Neural crest cell (in vitro differentiated cells): Measurements from ENCODE around the gene ARHGAP20. TPM values are rescaled to one million over a fixed set of nuclear protein-coding genes. Genes with fewer than 3 reads are reported as not detected.

ENCODE experiments used
- DNase-seq: peaks from one replicate; pipeline ENCODE4 v3.0.0; 2021; ENCODE audit warnings: low read depth, mixed read lengths, low spot score
- H3K27ac Mint-ChIP-seq: one replicate; pipeline ENCODE4 v1.8.0; 2021; ENCODE audit warnings: mild to moderate bottlenecking, mixed read lengths; ENCODE audit not compliant: unreplicated experiment
- H3K27me3 Mint-ChIP-seq: 2 replicates; pipeline ENCODE4 v1.8.0; 2021; ENCODE audit warnings: low read depth, mild to moderate bottlenecking, mixed read lengths
- H3K36me3 Mint-ChIP-seq: 2 replicates; pipeline ENCODE4 v1.8.0; 2021; ENCODE audit warnings: low read depth, mild to moderate bottlenecking, mixed read lengths
- H3K4me1 Mint-ChIP-seq: 2 replicates; pipeline ENCODE4 v1.8.0; 2021; ENCODE audit warnings: mixed read lengths
- H3K4me3 Mint-ChIP-seq: one replicate; pipeline ENCODE4 v1.8.0; 2021; ENCODE audit warnings: mild to moderate bottlenecking, mixed read lengths
- H3K9me3 Mint-ChIP-seq: 2 replicates; pipeline ENCODE4 v1.8.0; 2021; ENCODE audit warnings: mixed read lengths
- total RNA-seq: library from RNA; stranded (reverse); gene quantifications from 2 replicates; pipeline ENCODE4 v1.2.1, GENCODE V29; 2021
- TF ChIP-seq, protein P1 (sequence below): fragments of 200-600 bp; sonication (generic); conservative IDR thresholded peaks from 2 replicates; pipeline ENCODE4 v1.5.0; 2021; ENCODE audit warnings: antibody characterized with exemption, mild to moderate bottlenecking

Gene ARHGAP20
- total RNA-seq, 1 donor from 2014 or later = 0.23 TPM

GRCh38 chr11:110747531-110747930, 35.3 kb upstream of the ARHGAP20 start:
- peaks cover 3% of the 10 kb centered on the region for H3K27me3 Mint-ChIP-seq
- H3K27ac Mint-ChIP-seq = no peak overlapping the region
- TF ChIP-seq, protein P1, sequence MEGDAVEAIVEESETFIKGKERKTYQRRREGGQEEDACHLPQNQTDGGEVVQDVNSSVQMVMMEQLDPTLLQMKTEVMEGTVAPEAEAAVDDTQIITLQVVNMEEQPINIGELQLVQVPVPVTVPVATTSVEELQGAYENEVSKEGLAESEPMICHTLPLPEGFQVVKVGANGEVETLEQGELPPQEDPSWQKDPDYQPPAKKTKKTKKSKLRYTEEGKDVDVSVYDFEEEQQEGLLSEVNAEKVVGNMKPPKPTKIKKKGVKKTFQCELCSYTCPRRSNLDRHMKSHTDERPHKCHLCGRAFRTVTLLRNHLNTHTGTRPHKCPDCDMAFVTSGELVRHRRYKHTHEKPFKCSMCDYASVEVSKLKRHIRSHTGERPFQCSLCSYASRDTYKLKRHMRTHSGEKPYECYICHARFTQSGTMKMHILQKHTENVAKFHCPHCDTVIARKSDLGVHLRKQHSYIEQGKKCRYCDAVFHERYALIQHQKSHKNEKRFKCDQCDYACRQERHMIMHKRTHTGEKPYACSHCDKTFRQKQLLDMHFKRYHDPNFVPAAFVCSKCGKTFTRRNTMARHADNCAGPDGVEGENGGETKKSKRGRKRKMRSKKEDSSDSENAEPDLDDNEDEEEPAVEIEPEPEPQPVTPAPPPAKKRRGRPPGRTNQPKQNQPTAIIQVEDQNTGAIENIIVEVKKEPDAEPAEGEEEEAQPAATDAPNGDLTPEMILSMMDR = no peak
- H3K4me1 Mint-ChIP-seq = peaks cover 3% of the 10 kb centered on the region
- no peak overlapping the region for H3K4me3 Mint-ChIP-seq
- no peak for DNase-seq
- H3K36me3 Mint-ChIP-seq = no peaks in the 10 kb centered on the region
- H3K9me3 Mint-ChIP-seq = peaks cover 15% of the 10 kb centered on the region

DNA sequence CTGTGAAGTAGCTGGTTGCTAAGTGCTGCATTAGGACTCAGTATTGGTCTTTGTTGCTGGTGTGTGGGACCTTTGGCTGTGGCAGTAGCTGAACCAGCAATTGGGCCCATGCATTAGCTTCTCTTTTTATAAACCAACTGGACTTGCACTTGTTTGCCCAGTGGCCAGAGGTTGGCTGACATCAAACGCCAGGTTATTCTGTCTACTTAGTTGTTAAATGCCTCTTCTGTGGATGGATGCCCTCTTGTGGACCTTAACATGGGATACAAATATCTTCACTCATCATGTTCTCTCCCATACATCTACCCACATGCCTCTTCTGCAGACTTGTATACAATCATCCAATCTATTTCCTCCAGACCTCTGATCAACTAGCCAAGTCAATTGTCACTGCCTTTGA, 26.4 kb upstream of the ARHGAP20 start:
- no peak overlapping the region for H3K27ac Mint-ChIP-seq
- H3K27me3 Mint-ChIP-seq = peaks cover 24% of the 10 kb centered on the region
- no peaks in the 10 kb centered on the region for H3K36me3 Mint-ChIP-seq
- no peaks in the 10 kb centered on the region for H3K9me3 Mint-ChIP-seq
- no peak overlapping the region for H3K4me3 Mint-ChIP-seq
- DNase-seq = no peak
- TF ChIP-seq, protein P1 = no peak
- H3K4me1 Mint-ChIP-seq = no peaks in the 10 kb centered on the region

DNA sequence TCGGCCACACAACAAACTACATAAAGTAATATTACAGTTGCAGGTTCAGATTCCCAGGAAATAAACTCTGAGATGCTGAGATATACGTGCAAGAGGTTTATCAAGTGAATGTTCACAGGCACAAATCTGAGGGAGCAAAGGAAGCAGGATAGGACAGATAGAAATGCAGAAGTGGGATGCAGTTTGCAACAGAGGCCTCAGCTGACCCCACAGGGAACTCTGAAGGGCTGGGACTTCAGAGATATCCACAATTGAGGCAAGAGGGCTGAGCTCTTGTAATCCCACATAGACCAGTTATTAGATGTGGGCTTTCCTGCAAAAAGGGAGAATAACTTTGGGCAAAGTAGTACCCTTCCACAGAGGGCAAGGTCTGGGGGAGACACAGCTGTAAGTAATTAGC, 25.4 kb upstream of the ARHGAP20 start:
- no peak overlapping the region for H3K27ac Mint-ChIP-seq
- no peaks in the 10 kb centered on the region for H3K9me3 Mint-ChIP-seq
- no peak overlapping the region for H3K4me3 Mint-ChIP-seq
- H3K27me3 Mint-ChIP-seq = peaks cover 34% of the 10 kb centered on the region
- DNase-seq = no peak
- TF ChIP-seq, protein P1 = no peak
- H3K36me3 Mint-ChIP-seq = no peaks in the 10 kb centered on the region
- no peaks in the 10 kb centered on the region for H3K4me1 Mint-ChIP-seq

- no peak for DNase-seq
- H3K4me3 Mint-ChIP-seq = no peak overlapping the region
- H3K4me1 Mint-ChIP-seq = no peaks in the 10 kb centered on the region
- TF ChIP-seq, protein P1 = no peak
- H3K36me3 Mint-ChIP-seq = no peaks in the 10 kb centered on the region
- no peak overlapping the region for H3K27ac Mint-ChIP-seq
- H3K27me3 Mint-ChIP-seq = peaks cover 40% of the 10 kb centered on the region
- no peaks in the 10 kb centered on the region for H3K9me3 Mint-ChIP-seq
Measured at GRCh38 chr11:110736171-110736553, 23.9 kb upstream of the ARHGAP20 start.

DNA sequence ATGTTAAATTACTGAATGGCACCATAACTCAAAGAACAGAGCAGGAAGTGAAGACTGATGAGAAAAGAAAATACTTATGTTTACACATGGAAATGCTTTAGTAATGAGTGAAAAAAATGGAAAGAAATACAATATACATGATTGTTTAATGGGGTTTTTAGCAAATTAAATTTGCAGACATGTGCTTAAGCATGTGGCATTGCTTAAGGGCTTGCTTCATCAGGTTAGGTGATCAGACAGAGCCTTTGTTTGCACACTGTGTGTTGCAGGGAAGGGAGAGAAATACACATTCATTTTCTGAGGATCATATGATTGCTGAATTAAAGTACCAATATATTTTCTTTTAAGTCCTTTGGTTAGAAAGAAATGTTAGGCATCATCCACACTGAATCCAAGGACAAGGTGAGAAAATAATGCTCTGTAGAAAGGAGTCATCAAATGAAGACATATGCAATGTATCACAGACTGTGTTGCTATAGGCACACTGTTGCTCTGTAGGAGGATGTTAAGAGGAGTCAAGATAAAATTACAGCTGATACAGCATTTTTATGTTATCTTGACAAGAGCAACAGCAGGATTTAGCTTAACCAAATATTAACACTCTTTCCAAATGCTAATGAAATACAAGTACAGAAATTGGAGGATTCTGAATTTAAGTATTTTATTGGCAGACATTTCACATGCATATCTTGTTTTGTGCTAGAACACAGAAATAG, 23.4 kb upstream of the ARHGAP20 start:
- peaks cover 44% of the 10 kb centered on the region for H3K27me3 Mint-ChIP-seq
- TF ChIP-seq, protein P1 = no peak
- H3K4me3 Mint-ChIP-seq = no peak overlapping the region
- H3K27ac Mint-ChIP-seq = no peak overlapping the region
- DNase-seq = no peak
- no peaks in the 10 kb centered on the region for H3K36me3 Mint-ChIP-seq
- H3K9me3 Mint-ChIP-seq = no peaks in the 10 kb centered on the region
- H3K4me1 Mint-ChIP-seq = no peaks in the 10 kb centered on the region
